GM12878 (cell line): Measurements from ENCODE around the gene QPCT.

Experiments used
- CBFB ChIP-seq: IDR thresholded peaks from 2 replicates; pipeline ENCODE4 v1.6.1; 2016; ENCODE audit warnings: antibody characterized with exemption, low read depth
- CTCF ChIP-seq, 3 experiments: IDR thresholded peaks in 2 of 3; conservative IDR thresholded peaks in 1 of 3; 2 replicates each; pipeline ENCODE4 v1.5.1; 2011; ENCODE audit warnings: low read depth in 3 of 3, low read length in 3 of 3, mild to moderate bottlenecking in 3 of 3, control low read depth in 2 of 3, moderate library complexity in 2 of 3, inconsistent platforms in 1 of 3, mixed read lengths in 1 of 3; ENCODE audit not compliant: control insufficient read depth in 2 of 3, insufficient read depth in 1 of 3; ENCODE audit errors: extremely low read depth in 1 of 3
- ESRRA ChIP-seq: IDR thresholded peaks from 2 replicates; pipeline ENCODE4 v1.6.1; 2012; ENCODE audit warnings: mild to moderate bottlenecking, low read length, improper control_type of control experiment
- MTA3 ChIP-seq: IDR thresholded peaks from 2 replicates; pipeline ENCODE4 v1.6.1; 2012; ENCODE audit warnings: low read length, inconsistent platforms, borderline replicate concordance
- ZNF207 ChIP-seq: fragments of 450-650 bp; IDR thresholded peaks from 2 replicates; pipeline ENCODE4 v1.6.1; 2014; ENCODE audit warnings: antibody characterized with exemption, mild to moderate bottlenecking, borderline replicate concordance

GRCh38 chr2:37364351-37364750, 19.9 kb downstream of the QPCT start:
- TF ChIP-seq ESRRA (no peak), CTCF (IDR thresholded peaks at IDR 0.05 in 2 of 3, conservative IDR thresholded peaks at IDR 0.05 in 1 of 3; ENCODE audit: control insufficient read depth in 2 of 3, extremely low read depth in 1 of 3, insufficient read depth in 1 of 3, low read depth in 3 of 3, low read length in 3 of 3) (no peak), ZNF207 (no peak), MTA3 (no peak), CBFB (no peak)
